Thoracic aorta (tissue), 2 donors: Measurements from ENCODE around the gene FBXL4. TPM values are rescaled to one million over a fixed set of nuclear protein-coding genes. Genes with fewer than 3 reads are reported as not detected.
A peak's percentile ranks its signal among the peaks of the same experiment; 100 is the strongest.

ENCODE experiments used
- ATAC-seq: fragments of 150-250 bp; one replicate; pipeline ENCODE4 v1.8.0; 2017; ENCODE audit warnings: low read depth; ENCODE audit not compliant: insufficient number of reproducible peaks, low FRiP score
- DNase-seq: peaks from one replicate; pipeline ENCODE4 v3.0.0-alpha.2; 2020; ENCODE audit warnings: low spot score
- H3K27ac ChIP-seq, 2 donors: fragments of 200-600 bp; sonication (generic); 1 replicate in 1 of 2; 2 replicates in 1 of 2; pipeline ENCODE4 v1.5.1; 2016; ENCODE audit warnings: mild to moderate bottlenecking in 2 of 2, moderate library complexity in 2 of 2
- H3K27me3 ChIP-seq: fragments of 200-600 bp; sonication (generic); replicated peaks from 2 replicates; pipeline ENCODE4 v1.6.0; 2016; ENCODE audit warnings: mild to moderate bottlenecking; ENCODE audit not compliant: insufficient read depth
- H3K36me3 ChIP-seq: fragments of 200-600 bp; sonication (generic); one replicate; pipeline ENCODE4 v1.5.1; 2016
- H3K4me1 ChIP-seq, 2 donors: fragments of 200-600 bp; sonication (generic); 1 replicate in 1 of 2; 2 replicates in 1 of 2; pipeline versions ENCODE4 v1.5.1 to v1.6.0; 2016; ENCODE audit warnings: low read depth in 2 of 2, mild to moderate bottlenecking in 1 of 2; ENCODE audit not compliant: control insufficient read depth in 1 of 2
- H3K4me3 ChIP-seq: fragments of 200-600 bp; sonication (generic); 2 replicates; pipeline ENCODE4 v1.5.1; 2016; ENCODE audit warnings: mild to moderate bottlenecking
- H3K9me3 ChIP-seq: fragments of 200-600 bp; sonication (generic); 2 replicates; pipeline ENCODE4 v1.5.1; 2016
- CTCF ChIP-seq: fragments of 200-600 bp; sonication (generic); IDR thresholded peaks from one replicate; pipeline ENCODE4 v1.5.1; 2019; ENCODE audit warnings: antibody characterized with exemption
- total RNA-seq, 2 donors: library from RNA; depleted of rRNA; stranded (reverse); fragments of >200 nt; gene quantifications; one replicate each; pipeline versions ENCODE4 v1.1.0 to v1.2.3, GENCODE V29; 2016

Gene FBXL4
- total RNA-seq, 2 donors from 2014 or later = 18.3 to 31.7 TPM

- DNase-seq (no peak), ATAC-seq (no peak)
- Histone ChIP-seq H3K36me3 (no peaks in the 10 kb centered on the region), H3K27ac (no peak overlapping the region), H3K4me3 (peak overlapping the region; percentile 55), H3K9me3 (no peaks in the 10 kb centered on the region), H3K4me1 (peaks cover 12 to 33% of the 10 kb centered on the region in 2 donors), H3K27me3 (peaks cover 20% of the 10 kb centered on the region)
- no peak for TF ChIP-seq CTCF
These were observed 99.1 kb downstream of the FBXL4 start for GRCh38 chr6:98848539-98849242.

- Histone ChIP-seq H3K27ac (no peak overlapping the region), H3K4me1 (peaks cover 12 to 33% of the 10 kb centered on the region in 2 donors), H3K4me3 (peak overlapping the region; percentile 55), H3K36me3 (no peaks in the 10 kb centered on the region), H3K27me3 (peaks cover 28% of the 10 kb centered on the region), H3K9me3 (no peaks in the 10 kb centered on the region)
- peak; percentile 5 for TF ChIP-seq CTCF
- DNase-seq (no peak), ATAC-seq (no peak)
These were observed 99.8 kb downstream of the FBXL4 start for GRCh38 chr6:98847779-98848538.

GRCh38 chr6:98847416-98847778 lies 100.3 kb downstream of the FBXL4 start:
- Histone ChIP-seq H3K36me3 (no peaks in the 10 kb centered on the region), H3K4me1 (peaks cover 12 to 33% of the 10 kb centered on the region in 2 donors), H3K27ac (no peak overlapping the region), H3K9me3 (no peaks in the 10 kb centered on the region), H3K4me3 (peak overlapping the region; percentile 55), H3K27me3 (peaks cover 28% of the 10 kb centered on the region)
- ATAC-seq (no peak), DNase-seq (no peak)
- TF ChIP-seq CTCF = no peak

GRCh38 chr6:98846021-98846380 lies 101.7 kb downstream of the FBXL4 start:
- H3K27me3 ChIP-seq = peaks cover 33% of the 10 kb centered on the region
- no peak for DNase-seq
- H3K27ac ChIP-seq = no peak overlapping the region
- H3K9me3 ChIP-seq = no peaks in the 10 kb centered on the region
- H3K4me3 ChIP-seq = no peak overlapping the region
- H3K36me3 ChIP-seq = no peaks in the 10 kb centered on the region
- TF ChIP-seq CTCF = no peak
- no peak for ATAC-seq
- peaks cover 12 to 33% of the 10 kb centered on the region in 2 donors for H3K4me1 ChIP-seq

GRCh38 chr6:98845211-98846020 lies 102.3 kb downstream of the FBXL4 start:
- ATAC-seq (peak; percentile 39), DNase-seq (no peak)
- Histone ChIP-seq H3K9me3 (no peaks in the 10 kb centered on the region), H3K27ac (no peak overlapping the region), H3K36me3 (no peaks in the 10 kb centered on the region), H3K27me3 (peaks cover 33% of the 10 kb centered on the region), H3K4me3 (peak overlapping the region; percentile 57), H3K4me1 (peaks cover 12 to 33% of the 10 kb centered on the region in 2 donors)
- peak; percentile 71 for TF ChIP-seq CTCF
